Measurements from ENCODE around the gene MKRN3.

The MKRN3 gene

GRCh38 chr15:23565395-23566070 is at the start of gene MKRN3:
Gene MKRN3 (plus strand): TSS chr15:23565674. CDS start chr15:23565783, 109 bp downstream.
- DNase-seq, result peak; percentile 89

GRCh38 chr15:23516866-23517265 is 48.6 kb upstream of the MKRN3 start:
- no peak for DNase-seq

DNA sequence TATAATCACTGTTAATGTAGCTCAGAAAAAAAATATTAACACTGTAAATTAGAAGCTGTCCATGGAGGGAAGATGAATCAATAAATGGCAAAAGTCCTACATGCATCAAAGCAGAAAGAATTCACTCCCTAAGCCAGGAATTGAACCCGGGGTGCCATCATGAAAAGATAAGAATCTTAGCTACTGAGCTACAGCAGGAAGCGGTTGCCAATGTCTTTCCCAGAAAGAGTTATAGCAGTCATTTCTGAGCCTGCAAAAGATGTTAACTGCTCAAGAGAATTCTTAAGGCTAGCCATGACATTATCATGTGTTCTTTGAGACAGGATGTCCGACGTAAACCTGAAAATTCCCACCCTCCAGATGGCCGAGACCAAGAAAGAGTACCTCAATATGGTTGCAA is 47.4 kb upstream of the MKRN3 start:
- DNase-seq, result no peak

- no peak for DNase-seq
Measured at GRCh38 chr15:23524816-23525215, 40.7 kb upstream of the MKRN3 start.

GRCh38 chr15:23529891-23530290 is 35.6 kb upstream of the MKRN3 start:
- no peak for DNase-seq

GRCh38 chr15:23532024-23532423 is 33.5 kb upstream of the MKRN3 start:
- DNase-seq, result no peak

DNA sequence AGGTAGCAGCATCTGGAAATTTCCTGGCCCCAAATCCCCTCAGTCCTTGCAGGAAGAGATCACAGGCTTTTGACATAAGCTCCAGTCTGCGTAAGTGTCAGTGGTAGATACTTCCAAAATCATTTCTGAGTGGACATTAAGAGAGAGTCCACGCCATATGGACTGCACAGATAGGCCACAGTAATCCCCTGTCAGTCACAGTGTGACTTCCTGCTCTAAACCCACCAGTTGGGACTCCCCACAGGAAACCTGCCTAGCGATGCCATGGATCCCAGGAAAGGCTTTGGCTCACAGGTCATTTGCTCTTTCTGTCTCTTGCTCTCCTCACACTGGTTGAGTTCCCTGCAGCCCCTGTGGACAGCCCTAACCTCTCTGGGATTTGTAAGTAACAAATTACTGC is 28.8 kb upstream of the MKRN3 start:
- no peak for DNase-seq

- no peak for DNase-seq
Measured at GRCh38 chr15:23538648-23539047, 26.8 kb upstream of the MKRN3 start.

GRCh38 chr15:23539892-23540291 is 25.6 kb upstream of the MKRN3 start:
- no peak for DNase-seq

GRCh38 chr15:23546158-23546557 is 19.3 kb upstream of the MKRN3 start:
- no peak for DNase-seq

- DNase-seq, result no peak
Measured at GRCh38 chr15:23548071-23548470, 17.4 kb upstream of the MKRN3 start.

GRCh38 chr15:23561914-23562313 is 3.6 kb upstream of the MKRN3 start:
- no peak for DNase-seq

- DNase-seq, result no peak
Measured at GRCh38 chr15:23564821-23565394, 566 bp upstream of the MKRN3 start.

DNA sequence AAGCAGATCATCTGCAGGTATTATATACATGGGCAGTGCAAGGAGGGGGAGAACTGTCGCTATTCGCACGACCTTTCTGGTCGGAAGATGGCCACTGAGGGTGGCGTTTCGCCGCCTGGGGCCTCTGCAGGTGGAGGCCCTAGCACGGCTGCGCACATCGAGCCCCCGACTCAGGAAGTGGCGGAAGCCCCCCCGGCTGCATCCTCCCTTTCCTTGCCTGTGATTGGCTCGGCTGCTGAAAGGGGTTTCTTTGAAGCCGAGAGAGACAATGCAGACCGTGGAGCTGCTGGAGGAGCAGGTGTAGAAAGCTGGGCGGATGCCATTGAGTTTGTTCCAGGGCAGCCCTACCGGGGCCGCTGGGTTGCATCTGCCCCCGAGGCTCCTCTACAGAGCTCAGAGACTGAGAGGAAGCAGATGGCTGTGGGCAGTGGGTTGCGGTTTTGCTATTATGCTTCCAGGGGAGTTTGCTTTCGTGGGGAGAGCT is 639 bp downstream of the MKRN3 start:
- DNase-seq, result peak; percentile 52

DNA sequence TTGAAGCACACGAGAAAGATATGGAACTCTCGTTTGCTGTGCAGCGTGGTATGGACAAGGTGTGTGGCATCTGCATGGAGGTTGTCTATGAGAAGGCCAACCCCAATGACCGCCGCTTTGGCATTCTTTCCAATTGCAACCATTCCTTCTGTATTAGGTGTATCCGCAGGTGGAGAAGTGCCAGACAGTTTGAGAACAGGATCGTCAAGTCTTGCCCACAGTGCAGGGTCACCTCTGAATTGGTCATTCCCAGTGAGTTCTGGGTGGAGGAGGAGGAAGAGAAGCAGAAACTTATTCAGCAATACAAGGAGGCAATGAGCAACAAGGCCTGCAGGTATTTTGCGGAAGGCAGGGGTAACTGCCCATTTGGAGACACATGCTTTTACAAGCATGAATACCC is 1.2 kb downstream of the MKRN3 start:
- DNase-seq, result no peak

DNA sequence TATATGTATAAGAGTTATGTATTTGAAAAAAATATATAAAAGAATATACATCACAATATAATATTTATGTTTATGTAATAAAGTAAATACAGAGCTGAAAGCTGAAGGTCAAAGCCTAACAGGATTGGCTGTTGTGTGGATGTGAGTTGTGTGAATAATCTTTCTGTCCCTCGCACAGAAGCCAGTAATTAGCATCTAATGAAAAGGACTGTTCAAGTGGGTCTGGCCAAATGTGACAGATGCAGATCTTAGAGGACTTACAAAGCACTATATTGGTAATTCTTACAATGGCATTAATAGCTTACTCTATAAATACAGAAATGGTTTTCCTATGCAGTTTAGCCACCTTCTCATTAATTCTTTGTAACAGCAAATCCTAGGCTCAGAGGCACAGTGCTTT is 2.4 kb downstream of the MKRN3 start:
- DNase-seq, result no peak

GRCh38 chr15:23569151-23569925 is 3.9 kb downstream of the MKRN3 start:
- DNase-seq, result no peak

GRCh38 chr15:23570486-23570885 is 5.0 kb downstream of the MKRN3 start:
- no peak for DNase-seq

DNA sequence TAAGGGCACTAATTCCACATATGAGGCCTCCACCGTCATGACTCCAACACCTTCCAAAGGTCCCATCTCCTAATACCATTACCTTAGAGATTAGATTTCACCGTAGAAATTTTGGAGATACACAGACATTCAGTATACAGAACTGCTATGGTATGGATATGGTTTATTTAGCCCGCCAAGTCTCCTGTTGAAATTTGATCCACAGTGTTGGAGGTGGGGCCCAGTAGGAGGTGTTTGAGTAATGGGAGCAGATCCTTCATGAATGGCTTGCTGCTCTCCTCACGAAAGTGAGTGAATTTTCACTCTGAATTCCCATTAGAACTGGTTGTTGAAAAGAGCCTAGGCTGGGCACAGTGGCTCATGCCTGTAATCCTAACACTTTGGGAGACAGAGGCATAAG is 7.4 kb downstream of the MKRN3 start:
- no peak for DNase-seq

DNA sequence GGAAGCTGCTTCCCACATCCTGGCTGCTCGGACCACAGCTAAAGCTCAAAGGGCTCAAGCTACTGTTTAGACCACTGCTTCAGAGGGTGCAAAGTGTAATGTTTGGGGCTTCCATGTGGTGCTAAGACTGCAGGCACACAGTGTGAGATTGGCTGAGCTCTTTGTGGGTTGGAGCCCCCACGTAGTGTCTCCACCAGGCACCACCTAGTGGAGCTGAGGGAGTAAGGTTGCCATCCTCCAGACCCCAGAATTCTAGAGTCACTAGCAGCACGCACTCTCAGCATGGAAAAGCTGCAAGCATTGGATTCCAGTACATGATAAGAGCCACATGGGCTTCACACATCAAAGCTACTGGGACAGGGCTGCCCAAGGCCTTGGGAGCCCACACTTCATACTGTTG is 9.3 kb downstream of the MKRN3 start:
- DNase-seq, result no peak

GRCh38 chr15:23576061-23576460 is 10.6 kb downstream of the MKRN3 start:
- DNase-seq, result no peak

DNA sequence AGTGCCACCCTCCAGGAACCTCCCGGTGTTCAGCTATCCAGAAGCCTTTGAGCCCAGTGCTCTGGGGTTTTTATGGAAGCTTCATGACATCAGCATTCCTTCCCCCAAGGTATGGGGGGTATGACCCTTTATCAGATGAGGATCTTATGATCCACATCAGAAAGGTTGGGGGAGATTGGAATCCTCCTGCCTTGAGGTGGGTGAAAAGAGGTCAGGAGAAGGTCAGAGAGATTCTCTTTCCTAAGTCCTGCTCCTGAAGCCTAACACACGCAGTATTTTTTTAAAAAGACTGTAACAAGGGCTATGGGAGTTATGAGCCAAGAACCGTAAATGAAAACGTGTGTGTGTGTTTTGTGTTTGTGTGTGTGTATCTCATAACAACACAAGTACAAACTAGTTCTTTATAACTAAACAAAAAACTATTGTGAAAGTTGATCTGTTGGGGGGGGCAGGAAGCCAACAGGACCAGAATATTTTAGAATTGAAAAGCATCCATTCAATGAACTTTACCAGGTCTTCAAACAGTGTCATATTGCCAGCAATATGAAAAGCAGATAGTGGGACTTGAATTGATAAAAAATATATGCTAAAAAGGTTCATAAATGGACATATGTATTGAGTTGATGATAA is 13.2 kb downstream of the MKRN3 start:
- DNase-seq, result no peak

- DNase-seq, result no peak
Measured at GRCh38 chr15:23588268-23588667, 22.8 kb downstream of the MKRN3 start.

DNA sequence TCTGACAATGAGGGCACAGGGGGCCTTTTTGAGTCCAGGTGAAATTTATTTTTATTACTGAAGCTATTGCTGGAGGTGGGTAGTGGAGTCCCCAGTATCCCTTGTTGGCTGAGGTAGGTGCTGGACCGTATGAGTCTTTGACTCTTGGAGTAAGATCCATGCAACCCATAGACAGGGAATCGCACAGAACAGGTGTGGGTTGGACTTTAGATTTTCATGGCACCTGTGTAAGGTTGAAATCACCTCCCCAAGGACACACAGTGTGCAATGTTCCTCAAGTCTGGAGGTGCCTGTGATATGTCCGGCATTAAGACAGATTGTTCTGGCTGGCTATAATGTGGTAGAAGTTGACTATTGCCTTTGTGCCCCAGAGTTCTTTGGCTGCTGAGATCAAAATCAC is 23.5 kb downstream of the MKRN3 start:
- no peak for DNase-seq
